ENCODE data around the gene CCDC102B.

CCDC102B gene

DNA sequence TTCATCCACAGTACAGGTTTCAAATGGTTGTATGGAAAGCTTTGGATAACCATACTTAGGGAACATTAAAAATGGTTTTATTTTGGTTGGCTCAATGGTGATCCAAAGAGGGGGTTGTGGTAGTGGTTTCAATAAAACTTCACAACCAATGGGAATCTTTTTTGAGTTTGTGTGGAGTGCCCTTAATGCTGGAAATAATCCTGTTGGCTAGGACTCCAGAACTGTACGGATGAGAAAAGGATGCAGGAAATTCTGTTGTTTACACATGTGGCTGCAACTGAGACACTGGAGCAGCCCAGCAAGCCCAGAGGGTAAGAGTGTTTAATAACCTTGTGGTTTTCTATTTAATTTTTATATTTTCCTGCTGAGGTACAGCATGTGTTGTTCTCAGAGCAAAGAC lies at the start of gene CCDC102B:
CCDC102B (plus strand) TSS at position 210 of the 400 bp plus-strand sequence. CDS start 38,684 bp downstream, outside the sequence.
- DNase-seq = peak in 2 of 3 experiments; percentile 28 to 69

DNA sequence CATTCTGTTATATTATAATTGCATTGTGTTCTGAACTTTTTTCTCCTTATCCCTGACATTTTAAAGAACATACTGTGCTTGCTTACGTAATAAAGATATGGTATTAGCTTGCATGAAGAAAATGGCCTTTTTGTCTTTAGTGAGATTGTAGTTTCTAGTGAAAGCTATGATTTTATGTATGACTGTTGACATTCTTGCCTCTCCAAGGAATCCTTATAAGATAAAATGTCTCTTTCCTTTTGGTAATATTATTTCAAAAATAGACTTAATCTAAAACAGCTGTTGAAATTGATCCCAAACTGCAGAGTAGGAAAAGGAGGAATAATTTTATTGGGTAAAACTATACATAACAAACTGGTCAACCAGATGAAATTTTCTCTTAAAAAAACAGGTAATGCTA lies 40.8 kb upstream of the CCDC102B start:
- no peak for DNase-seq

DNA sequence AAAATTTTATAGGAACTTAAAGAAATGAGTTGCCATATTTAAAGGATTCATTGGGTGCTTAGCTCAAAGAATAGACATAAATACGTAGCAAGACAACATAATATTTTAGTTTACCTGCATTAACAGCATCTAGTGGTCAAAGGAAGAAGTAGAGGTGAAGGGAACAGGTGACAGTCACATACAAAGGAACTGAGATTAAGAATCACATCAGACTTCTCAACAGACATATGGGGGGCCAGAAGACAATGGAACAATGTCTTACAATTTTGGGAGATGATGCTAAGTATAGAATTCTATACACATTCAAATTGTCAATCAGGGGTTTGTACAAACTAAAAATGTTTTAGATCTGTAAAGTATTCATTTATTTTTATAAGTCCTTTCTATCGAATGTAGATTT lies 38.6 kb upstream of the CCDC102B start:
- no peak for DNase-seq

DNA sequence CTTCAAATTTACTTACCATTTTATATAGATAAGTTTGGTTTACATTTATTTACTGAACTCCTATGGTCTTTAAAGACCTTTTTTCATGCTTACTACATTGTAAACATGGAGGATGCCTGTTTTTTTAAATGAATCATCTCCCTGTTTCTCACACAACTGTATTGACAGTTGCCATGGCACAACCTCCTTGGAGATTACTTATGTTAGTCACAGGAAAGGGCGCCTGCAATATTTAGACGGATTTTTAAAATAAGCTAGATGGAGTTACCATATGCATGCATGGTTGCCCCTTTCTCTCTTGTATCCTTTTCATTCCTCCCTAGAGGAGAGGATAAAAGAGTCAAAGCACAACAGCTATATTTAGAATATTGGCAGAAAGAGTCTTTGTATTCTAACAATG lies 34.8 kb upstream of the CCDC102B start:
- no peak for DNase-seq

DNA sequence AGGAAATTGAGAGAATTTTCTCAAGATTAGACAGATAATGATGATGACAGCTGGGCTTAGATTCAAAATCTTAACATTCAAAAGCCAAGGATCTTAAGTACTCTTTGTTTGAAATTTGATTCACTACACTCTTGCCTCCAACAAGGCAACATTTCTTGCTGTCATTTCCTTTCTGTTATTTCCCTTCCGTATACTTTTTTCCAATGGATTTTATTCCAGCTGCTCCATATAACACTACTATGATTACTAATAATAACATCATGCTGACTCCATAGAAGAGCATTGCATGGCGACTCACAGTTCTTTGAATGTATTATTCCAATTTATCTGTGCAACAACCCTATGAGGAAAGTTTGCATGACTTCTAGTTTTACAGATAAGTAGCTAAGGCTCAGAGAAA lies 33.9 kb upstream of the CCDC102B start:
- no peak for DNase-seq

DNA sequence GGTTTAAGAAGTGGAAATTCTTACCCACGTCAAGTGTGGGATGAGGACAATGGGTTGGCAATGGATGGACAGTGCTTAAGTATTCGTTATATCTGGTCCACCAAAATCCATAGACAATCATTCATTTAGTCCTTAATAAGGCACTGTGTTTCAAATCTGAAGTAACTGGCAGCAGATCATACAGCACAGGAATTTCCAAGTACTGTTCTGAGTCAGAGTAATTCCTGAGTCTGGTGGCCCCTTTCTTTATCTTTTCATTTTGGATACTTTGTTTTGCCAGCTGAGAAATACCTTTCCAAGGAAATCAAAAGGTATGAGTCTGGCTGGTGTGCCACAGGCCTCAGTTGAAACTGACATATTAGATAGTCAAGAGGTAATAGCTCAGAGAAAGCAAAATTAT lies 31.4 kb upstream of the CCDC102B start:
- no peak for DNase-seq

DNA sequence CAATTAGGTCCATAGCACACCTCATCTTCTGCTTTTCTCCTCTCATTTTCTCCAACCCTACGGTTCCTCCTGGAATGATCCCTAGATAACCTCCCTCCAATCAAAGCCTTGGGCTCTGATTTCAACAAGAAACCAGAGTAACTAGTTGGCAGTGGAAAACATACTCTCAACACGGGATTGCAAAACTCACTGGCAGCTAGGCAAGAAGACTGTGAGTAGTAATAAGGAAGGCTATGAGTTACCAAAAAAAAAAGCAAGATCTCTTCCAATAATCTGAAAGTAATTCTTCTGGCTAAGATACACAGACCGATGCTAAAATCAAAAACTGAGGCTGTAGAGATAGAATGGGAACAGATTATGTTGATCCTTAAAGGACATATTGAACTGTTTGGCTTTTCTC lies 28.4 kb upstream of the CCDC102B start:
- no peak for DNase-seq

DNA sequence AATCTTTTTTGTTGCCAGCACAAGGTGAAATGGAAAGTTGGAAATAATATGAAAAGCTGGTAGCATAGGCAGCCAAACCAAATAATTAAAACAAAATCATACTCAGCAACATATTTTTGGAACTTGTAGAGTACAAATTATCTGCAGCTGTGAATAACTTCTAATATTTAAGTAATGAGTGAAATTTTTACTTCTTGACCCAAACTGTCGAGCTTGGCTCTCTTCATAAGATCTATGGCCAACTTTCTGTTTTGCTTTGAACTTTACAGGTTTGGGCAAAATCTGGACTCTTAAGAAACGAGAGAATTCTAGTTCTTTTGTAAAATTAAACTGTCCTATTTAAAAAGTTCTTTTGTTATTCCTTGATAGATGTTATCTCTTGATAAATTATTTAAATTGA lies 25.6 kb upstream of the CCDC102B start:
- DNase-seq = no peak

DNA sequence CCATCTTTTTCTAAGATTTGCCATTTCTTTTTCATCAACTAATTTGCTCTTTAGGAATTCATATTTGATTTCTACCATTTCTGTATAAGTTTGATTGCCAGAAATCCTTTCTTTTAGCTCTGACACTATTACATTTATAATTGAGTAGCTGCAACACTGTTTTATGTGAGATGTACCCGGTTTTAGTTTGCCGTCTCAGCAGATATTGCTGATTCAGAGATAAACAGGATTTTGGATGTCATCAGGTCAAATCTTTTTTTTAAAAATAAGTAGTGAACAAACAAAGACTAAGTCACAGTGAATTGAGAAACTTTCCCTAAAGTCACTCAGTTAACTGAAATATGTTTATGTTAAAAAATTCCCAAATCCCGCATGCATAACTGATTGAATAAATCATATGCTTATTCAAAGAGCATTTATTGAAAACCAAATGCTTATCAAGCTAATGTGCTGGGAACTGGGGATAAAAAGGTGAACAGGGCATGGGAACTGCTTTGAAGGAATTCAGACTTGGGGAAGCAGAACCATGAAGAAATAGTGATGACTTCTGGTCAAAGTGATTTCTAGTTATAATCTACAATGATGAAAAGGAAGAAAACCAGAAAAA lies 19.5 kb upstream of the CCDC102B start:
- DNase-seq = no peak

DNA sequence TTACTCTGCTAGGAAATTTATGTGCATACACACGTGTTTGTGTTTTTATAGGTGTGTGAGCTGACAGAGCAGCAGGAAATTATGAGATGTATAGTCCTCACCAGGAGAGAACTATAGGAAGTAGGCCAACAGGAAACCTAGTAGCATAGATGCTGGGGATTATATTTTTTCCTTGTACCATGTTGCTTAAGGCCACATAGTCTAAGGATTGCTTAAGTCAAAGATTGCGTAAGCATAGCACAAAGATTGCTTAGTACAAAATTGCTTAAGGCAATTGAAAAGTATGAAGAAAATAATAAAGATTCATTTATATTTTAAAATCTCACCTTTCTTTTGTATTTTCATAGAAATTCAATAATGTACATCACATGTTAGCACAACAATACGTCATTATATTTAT lies 18.7 kb upstream of the CCDC102B start:
- DNase-seq = no peak

DNA sequence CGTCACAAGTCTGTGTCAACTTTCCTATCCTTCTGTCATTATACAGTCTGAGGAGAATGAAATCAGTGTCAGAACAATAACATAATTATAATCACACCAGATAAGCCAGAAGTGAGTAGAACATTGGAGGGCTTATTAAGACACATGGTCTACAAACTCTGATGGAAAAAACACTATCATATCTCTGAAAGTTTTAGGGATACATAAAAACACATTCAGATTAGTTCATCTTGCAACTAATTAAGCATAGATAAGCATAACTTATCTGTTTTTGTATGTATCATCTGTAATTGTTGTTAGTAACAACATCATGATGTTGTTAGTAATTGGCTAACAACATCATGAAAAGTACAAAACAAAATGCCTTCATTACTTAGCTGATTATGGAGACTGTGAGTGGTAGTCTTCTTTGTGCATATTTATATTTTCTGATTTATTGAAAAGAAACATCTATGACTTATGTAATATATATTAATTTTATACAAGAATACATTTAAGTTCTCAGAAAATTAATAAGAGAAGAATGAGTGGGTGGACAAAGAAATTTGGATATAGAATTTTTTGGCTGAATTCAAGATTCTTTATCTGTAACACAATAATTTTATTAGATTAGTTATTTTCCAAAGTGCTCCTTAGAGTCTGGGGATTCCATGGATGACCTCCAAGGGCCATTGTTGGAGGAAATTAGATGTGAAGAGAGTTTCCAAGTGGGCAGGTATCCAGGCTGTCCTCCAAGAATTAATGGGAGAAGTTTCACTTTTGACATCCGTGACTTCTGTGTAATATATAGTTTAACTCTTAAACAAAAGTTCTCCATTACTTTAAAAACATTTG lies 16.9 kb upstream of the CCDC102B start:
- DNase-seq = no peak

DNA sequence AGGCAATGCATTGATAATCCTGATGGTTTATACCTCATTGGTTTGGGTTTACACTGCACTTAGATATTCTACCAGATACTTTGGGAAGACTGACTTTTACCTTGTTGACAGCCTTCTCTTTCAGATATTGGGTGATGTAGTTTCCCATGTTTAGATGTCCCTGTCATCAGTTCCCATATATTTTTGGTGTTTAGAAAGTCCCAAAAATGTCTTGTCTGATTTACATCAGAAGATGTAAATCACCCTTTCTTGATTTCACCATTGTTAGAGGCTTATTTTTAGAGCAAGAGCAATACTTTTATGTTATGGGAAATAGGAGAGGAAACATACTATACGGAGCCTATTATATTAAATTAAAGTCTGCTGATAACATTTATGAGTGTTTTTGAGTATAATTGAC lies 14.4 kb upstream of the CCDC102B start:
- no peak for DNase-seq

DNA sequence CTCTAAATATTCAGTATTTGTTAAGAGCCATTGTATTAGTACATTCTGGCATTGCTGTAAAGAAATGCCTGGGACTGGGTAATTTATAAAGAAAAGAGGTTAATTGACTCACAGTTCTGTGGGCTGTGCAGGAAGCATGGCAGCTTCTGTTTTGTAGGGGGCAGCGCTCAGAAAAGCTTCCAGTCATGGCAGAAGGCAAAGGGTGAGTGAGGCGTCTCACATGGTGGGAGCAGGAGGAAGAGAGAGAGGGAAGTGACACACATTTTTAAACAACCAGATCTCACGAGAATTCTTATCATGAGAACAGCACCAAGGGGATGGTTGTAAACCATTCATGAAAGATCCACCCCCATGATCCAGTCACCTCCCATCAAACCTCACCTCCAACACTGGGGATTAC lies 13.8 kb upstream of the CCDC102B start:
- DNase-seq = no peak

DNA sequence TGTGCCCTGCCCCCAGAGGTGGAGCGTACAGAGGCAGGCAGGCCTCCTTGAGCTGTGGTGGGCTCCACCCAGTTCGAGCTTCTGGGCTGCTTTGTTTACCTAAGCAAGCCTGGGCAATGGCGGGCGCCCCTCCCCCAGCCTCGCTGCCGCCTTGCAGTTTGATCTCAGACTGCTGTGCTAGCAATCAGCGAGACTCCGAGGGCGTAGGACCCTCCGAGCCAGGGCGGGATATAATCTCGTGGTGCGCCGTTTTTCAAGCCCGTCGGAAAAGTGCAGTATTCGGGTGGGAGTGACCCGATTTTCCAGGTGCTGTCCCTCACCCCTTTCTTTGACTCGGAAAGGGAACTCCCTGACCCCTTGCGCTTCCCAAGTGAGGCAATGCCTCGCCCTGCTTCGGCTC lies 7.6 kb upstream of the CCDC102B start:
- peak in 2 of 3 experiments; percentile 31 to 57 for DNase-seq

DNA sequence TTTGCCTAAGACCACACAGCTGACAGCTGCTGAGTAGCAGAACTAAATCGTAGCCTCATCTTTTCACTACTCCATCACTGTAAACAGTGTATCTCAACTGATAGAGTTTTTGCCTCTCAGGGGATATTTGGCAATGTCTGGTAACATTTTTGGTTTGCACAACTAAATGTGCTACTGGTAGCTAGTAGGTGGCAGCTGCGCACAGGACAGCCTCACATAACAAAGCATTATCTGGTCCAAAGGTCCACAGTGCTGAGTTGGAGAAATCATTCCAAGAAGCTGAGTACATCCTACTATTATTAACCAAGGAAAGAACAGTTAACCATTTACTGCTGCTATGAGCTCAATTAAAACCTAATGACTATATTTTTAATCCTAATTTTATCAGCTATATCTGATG lies 6.1 kb upstream of the CCDC102B start:
- peak in 2 of 3 experiments; percentile 17 to 61 for DNase-seq

DNA sequence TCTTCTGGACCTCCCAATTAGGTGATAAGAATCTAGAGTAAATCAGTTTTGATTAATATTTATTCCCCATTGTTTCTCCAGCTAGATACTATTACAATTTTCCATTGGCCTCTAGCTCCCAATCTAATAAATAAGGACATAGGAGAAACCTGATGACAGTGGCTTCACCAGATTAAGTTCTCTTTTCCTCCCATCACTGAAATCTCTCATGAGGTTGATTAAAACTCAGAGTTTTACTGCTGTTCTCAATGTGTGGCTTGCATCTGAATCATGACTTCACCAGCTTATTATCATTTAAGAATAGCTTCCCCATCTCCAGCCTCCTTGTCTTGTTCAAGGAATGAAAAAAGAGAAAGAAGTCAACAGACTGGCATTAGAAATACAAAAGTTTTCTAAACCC lies 3.9 kb upstream of the CCDC102B start:
- DNase-seq = no peak

DNA sequence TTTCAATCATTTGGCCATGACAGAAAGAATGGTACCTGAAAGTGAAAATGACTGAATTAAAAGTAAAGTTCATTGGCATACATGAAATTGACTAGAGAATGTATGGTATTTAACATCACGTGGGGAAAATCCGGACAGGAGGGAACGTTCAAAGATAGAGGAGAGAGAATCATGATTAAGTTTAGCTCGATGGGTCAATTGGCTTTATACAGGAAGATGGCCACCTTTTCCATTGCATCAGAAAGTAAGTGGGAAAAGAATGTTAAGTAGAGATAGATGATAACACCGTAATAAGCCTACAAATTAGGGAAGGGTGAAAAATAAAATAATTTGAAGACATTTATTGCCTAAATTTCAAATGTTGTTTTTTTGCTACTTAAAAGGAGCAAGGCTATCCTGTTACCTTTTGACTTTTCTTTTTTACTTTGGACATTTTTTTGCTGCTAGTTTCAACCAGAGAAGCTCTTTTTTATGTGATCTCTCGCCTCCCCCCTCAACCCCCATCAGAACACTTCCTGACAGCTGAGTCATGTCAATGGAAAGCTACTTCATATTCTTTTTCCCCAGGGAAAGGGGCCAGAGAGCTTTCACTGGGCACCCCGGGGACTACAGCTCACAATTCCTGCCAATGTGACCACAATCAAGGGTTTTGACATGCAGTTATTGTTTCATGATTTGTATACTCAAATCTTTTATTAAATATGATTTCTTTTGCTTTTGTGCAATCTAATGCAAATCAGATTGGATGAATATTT lies 767 bp upstream of the CCDC102B start:
- peak; percentile 30 to 71 (median 31) for DNase-seq

DNA sequence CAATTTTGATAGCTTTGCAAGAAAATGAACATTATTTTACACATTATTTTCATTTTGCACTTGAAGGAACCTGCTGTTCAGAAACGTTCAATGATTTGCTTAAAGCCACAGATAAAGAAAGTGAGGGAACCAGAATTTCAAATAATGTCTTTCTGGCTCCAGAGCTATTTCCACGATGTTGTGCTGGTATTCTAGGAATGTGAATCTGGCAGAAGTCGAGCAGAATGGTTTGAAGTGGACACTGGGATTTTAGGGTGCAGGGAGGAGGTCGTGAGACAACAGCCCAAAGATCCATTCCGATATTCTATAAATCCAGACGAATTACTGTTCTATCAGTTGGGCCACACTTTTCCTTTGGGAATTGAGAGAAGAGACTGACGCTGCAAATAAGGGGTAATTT lies 2.2 kb downstream of the CCDC102B start:
- no peak for DNase-seq

DNA sequence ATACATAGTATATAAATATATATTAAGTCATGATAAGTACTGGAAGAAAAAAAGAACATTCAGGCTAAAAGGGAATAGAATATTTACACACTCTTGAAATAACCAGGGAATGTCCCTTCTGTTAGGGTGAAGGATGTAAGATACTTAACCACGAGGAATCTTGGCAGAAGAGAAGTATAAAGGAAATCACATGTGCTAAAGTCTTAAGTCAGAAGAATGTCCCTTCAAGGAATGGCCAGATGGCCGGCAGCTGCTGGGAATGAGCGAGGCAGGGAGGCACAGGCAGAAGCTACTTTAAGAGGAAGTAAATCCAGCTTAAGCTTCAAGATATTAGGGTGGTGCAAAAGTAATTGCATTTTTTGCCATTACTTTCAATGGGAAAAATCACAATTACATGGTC lies 5.5 kb downstream of the CCDC102B start:
- DNase-seq = no peak

DNA sequence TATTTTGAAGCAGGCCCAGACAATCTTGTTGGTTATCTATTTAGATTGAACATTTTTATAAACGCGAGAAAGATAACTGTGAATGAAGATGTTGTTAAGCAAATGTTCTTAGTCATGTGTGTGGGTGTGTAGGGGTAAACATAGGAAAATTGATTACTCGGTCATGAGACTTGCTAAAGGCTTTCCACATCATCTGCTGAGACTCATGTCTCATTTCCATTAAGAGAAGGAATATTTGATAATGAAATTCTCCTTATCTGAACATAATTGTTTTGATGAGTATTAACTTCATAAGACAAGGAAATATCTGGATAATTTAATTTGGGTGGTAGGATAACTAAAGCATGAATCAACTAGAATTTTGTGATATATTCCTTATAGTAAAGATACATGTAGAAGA lies 19.7 kb downstream of the CCDC102B start:
- DNase-seq = no peak

DNA sequence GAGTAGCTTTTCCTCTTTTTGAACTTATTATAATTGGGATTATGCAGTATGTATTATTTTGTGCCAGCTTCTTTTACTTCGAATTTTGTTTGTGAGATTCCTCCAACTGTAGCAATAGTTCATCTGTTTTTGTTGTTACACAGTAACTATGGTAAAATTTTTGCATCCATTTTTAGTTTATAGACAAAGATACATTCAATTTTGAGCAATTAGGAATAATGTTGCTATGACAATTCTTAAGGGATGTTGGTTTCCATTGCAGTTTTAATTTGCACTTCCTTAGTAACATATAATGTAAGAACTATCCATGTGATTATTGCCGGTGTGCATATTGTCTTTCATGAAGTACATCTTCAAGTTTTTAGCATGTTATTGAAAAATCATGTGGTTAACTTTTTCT lies 20.7 kb downstream of the CCDC102B start:
- DNase-seq = no peak

DNA sequence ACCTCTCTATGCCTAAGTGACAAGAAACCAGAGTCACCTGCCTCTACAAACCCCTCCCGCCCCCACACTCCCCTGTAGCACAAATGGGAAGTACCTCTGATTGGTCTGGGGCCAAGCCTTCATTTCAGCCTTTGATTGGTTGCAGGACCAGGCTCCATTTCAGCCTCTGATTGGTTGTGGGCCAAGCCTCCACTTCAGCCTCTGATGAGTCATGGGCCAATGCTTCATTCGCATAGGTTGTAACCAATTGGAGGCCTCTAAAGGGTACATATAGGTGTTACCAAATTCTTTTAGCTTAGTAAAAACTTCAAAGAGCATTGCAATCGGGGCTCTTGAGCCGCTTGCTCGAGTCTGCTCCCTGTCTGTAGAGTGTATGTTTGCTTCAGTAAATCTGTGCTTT lies 25.0 kb downstream of the CCDC102B start:
- DNase-seq = no peak

DNA sequence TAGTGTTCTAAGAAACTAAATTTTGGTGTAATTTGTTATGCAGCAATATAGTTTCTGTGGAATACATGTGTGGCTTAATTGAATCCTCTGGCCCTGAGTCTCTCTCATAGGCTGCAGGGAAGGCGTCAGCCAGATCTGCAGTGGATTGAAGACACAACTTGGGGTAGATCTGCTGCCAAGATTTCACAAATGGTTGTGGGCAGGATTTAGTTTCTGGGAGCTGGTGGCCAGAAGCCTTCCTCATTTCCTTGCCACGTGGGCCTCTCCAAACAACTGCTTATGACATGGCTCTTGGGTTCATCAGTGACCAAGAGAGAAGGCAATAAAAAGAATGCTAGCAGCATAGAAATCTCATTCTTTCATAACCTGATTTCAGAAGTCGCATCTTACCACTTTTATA lies 28.2 kb downstream of the CCDC102B start:
- DNase-seq = no peak
